MCF 10A (cell line): Measurements from ENCODE around the gene SYNE1. TPM values are rescaled to one million over a fixed set of nuclear protein-coding genes. Genes with fewer than 3 reads are reported as not detected.

Source experiments
- BruUV-seq: library from RNA; stranded (reverse); fragments of 400-500 nt; replicated peaks from 2 replicates; lab custom pipeline; 2021; lab: Mats Ljungman, UMichigan
- CTCF ChIA-PET: fragments of 300-600 bp; sonication (Branson Sonifier 250); formaldehyde crosslinking; extraction: SDS; loops from one replicate; lab custom pipeline; 2021; ENCODE audit warnings: antibody characterized with exemption, inconsistent platforms; lab: Yijun Ruan, JAX
- POLR2A ChIA-PET: fragments of 300-600, 350-650 bp; sonication (Branson Sonifier 250); formaldehyde crosslinking; extraction: SDS; loops from one replicate; lab custom pipeline; 2020; ENCODE audit warnings: antibody characterized with exemption, inconsistent platforms; lab: Yijun Ruan, JAX
- DNase-seq: peaks from one replicate; pipeline ENCODE4 v3.0.0-alpha.2; 2018; ENCODE audit not compliant: unreplicated experiment
- H3K27ac Mint-ChIP-seq: one replicate; pipeline ENCODE4 v1.8.0; 2022; ENCODE audit warnings: mild to moderate bottlenecking, low read depth, mixed read lengths; ENCODE audit not compliant: unreplicated experiment
- H3K27me3 Mint-ChIP-seq: one replicate; pipeline ENCODE4 v1.8.0; 2022; ENCODE audit warnings: mixed read lengths; ENCODE audit not compliant: insufficient read depth, unreplicated experiment
- H3K36me3 Mint-ChIP-seq: one replicate; pipeline ENCODE4 v1.8.0; 2022; ENCODE audit warnings: mild to moderate bottlenecking, moderate library complexity, mixed read lengths; ENCODE audit not compliant: insufficient read depth, unreplicated experiment
- H3K4me1 Mint-ChIP-seq: one replicate; pipeline ENCODE4 v1.8.0; 2022; ENCODE audit warnings: mixed read lengths; ENCODE audit not compliant: insufficient read depth, unreplicated experiment
- H3K4me3 Mint-ChIP-seq: one replicate; pipeline ENCODE4 v1.8.0; 2022; ENCODE audit warnings: mild to moderate bottlenecking, moderate library complexity, mixed read lengths; ENCODE audit not compliant: unreplicated experiment
- H3K9me3 Mint-ChIP-seq: one replicate; pipeline ENCODE4 v1.8.0; 2022; ENCODE audit warnings: mixed read lengths; ENCODE audit not compliant: unreplicated experiment
- CTCF ChIP-seq: fragments of 200-600 bp; IDR thresholded peaks from one replicate; pipeline ENCODE4 v1.8.0; 2022; ENCODE audit warnings: antibody characterized with exemption, mild to moderate bottlenecking; ENCODE audit not compliant: unreplicated experiment
- intact Hi-C: fragments of 100-400 bp; cut with micrococcal nuclease; formaldehyde crosslinking; loops from 2 replicates; pipeline ENCODE4 v1.14.1; 2022
- total RNA-seq: library from RNA; stranded (reverse); gene quantifications from 2 replicates; pipeline ENCODE4 v1.2.3, GENCODE V29; 2022

The SYNE1 gene
- total RNA-seq, 1 experiment from 2014 or later, result 25.4 TPM

- peaks cover 9% of the 10 kb centered on the region for H3K36me3 Mint-ChIP-seq
- no peaks in the 10 kb centered on the region for H3K27me3 Mint-ChIP-seq
- H3K27ac Mint-ChIP-seq, result no peak overlapping the region
- intact Hi-C loops, result loop anchor here (1.0 kb wide), 2 partner anchors 36 to 66 kb away; no protein-coding TSS in a partner anchor
- peaks cover 8% of the 10 kb centered on the region for H3K4me1 Mint-ChIP-seq
- peak; percentile 46 for DNase-seq
- H3K9me3 Mint-ChIP-seq, result no peaks in the 10 kb centered on the region
- no peak overlapping the region for H3K4me3 Mint-ChIP-seq
- ChIA-PET POLR2A (interaction anchor here (0.8 to 1.3 kb wide), 4 partner anchors 33 to 66 kb away, joined by 3 to 8 read pairs (median 4); no protein-coding TSS in a partner anchor), CTCF (interaction anchor here (0.5 to 5.0 kb wide), 36 partner anchors 9 to 991 kb away, joined by 3 to 33 read pairs (median 4); no protein-coding TSS in a partner anchor)
- TF ChIP-seq CTCF, result peak; percentile 74
- BruUV-seq, result no TSS peak
Observed at GRCh38 chr6:152338335-152339125, 298.6 kb downstream of the SYNE1 start.

- H3K27ac Mint-ChIP-seq, result no peak overlapping the region
- no peak for DNase-seq
- H3K4me1 Mint-ChIP-seq, result peaks cover 13% of the 10 kb centered on the region
- no peak for TF ChIP-seq CTCF
- no peaks in the 10 kb centered on the region for H3K27me3 Mint-ChIP-seq
- ChIA-PET CTCF (interaction anchor here (0.6 kb wide), 1 partner anchor 36 kb away, joined by 3 read pairs; no protein-coding TSS in a partner anchor), POLR2A (no interaction called here)
- BruUV-seq, result no TSS peak
- no peak overlapping the region for H3K4me3 Mint-ChIP-seq
- H3K9me3 Mint-ChIP-seq, result no peaks in the 10 kb centered on the region
- peaks cover 15% of the 10 kb centered on the region for H3K36me3 Mint-ChIP-seq
- intact Hi-C loops, result no loop called here
Observed at GRCh38 chr6:152334555-152334954, 302.6 kb downstream of the SYNE1 start.

- H3K9me3 Mint-ChIP-seq, result no peaks in the 10 kb centered on the region
- ChIA-PET POLR2A (interaction anchor here (0.8 to 1.0 kb wide), 2 partner anchors 10 to 928 kb away, joined by 3 read pairs; no protein-coding TSS in a partner anchor), CTCF (interaction anchor here (0.5 to 3.6 kb wide), 3 partner anchors 9 to 241 kb away, joined by 3 to 27 read pairs (median 3); no protein-coding TSS in a partner anchor)
- H3K4me1 Mint-ChIP-seq, result peaks cover 5% of the 10 kb centered on the region
- no peak for TF ChIP-seq CTCF
- no TSS peak for BruUV-seq
- DNase-seq, result no peak
- peaks cover 21% of the 10 kb centered on the region for H3K36me3 Mint-ChIP-seq
- no peaks in the 10 kb centered on the region for H3K27me3 Mint-ChIP-seq
- no peak overlapping the region for H3K4me3 Mint-ChIP-seq
- H3K27ac Mint-ChIP-seq, result peak overlapping the region; percentile 20
- intact Hi-C loops, result no loop called here
Observed at GRCh38 chr6:152330961-152331360, 306.2 kb downstream of the SYNE1 start.
